SK-N-SH (cell line): ENCODE measurements around the gene HSPB9.

ENCODE experiments used
- CTCF ChIP-seq: fragments of 200-600 bp; sonication (generic); IDR thresholded peaks from 2 replicates; pipeline ENCODE4 v1.6.1; 2017; ENCODE audit warnings: antibody characterized with exemption, mild to moderate bottlenecking, moderate library complexity
- FOSL2 ChIP-seq: IDR thresholded peaks from 2 replicates; pipeline ENCODE4 v1.4.0; 2012; ENCODE audit warnings: low read depth, mild to moderate bottlenecking, moderate library complexity, borderline replicate concordance
- FOXM1 ChIP-seq: IDR thresholded peaks from 2 replicates; pipeline ENCODE4 v1.4.0; 2012; ENCODE audit warnings: low read depth, mild to moderate bottlenecking
- MAX ChIP-seq: IDR thresholded peaks from 2 replicates; pipeline ENCODE4 v1.4.0; 2012; ENCODE audit warnings: low read depth
- MXI1 ChIP-seq: IDR thresholded peaks from 2 replicates; pipeline ENCODE4 v1.6.1; 2012; ENCODE audit warnings: mild to moderate bottlenecking, low read depth, low read length, improper control_type of control experiment
- NFIC ChIP-seq: IDR thresholded peaks from 2 replicates; pipeline ENCODE4 v1.4.0; 2012; ENCODE audit warnings: borderline replicate concordance
- POLR2AphosphoS5 ChIP-seq: IDR thresholded peaks from 2 replicates; pipeline ENCODE4 v1.6.1; 2012; ENCODE audit warnings: low read depth, low read length

GRCh38 chr17:42122371-42123303 is at the start of gene HSPB9:
- TF ChIP-seq POLR2AphosphoS5 (peak; percentile 16; the same call in 1 of the 2 replicates), CTCF (no peak), NFIC (no peak), MAX (no peak), MXI1 (no peak), FOSL2 (no peak), FOXM1 (no peak)
